Mammary epithelial cell (primary cell): ENCODE data around the gene SRI.

Experiments used
- CTCF ChIP-seq, 2 donors: IDR thresholded peaks in 1 of 2; conservative IDR thresholded peaks in 1 of 2; 2 replicates each; pipeline ENCODE4 v1.5.1; 2011 to 2012; ENCODE audit warnings: inconsistent platforms in 2 of 2, low read length in 2 of 2, mild to moderate bottlenecking in 2 of 2, control low read depth in 1 of 2, low read depth in 1 of 2; ENCODE audit not compliant: insufficient read depth in 1 of 2; ENCODE audit errors: extremely low read depth in 1 of 2
- EZH2 ChIP-seq: IDR thresholded peaks from 2 replicates; pipeline ENCODE4 v1.6.1; 2012; ENCODE audit warnings: low read length, inconsistent platforms, borderline replicate concordance

GRCh38 chr7:88208521-88208920 lies 11.3 kb downstream of the SRI start:
- TF ChIP-seq CTCF (conservative IDR thresholded peaks at IDR 0.05 in 1 of 2, IDR thresholded peaks at IDR 0.05 in 1 of 2; ENCODE audit: extremely low read depth in 1 of 2, insufficient read depth in 1 of 2, low read depth in 1 of 2, low read length in 2 of 2) (no peak), EZH2 (no peak)
